ENCODE measurements around the gene PRKCA. TPM values are rescaled to one million over a fixed set of nuclear protein-coding genes. Genes with fewer than 3 reads are reported as not detected.

PRKCA gene
- total and polyA plus RNA-seq, 2 of the 13 experiments (the other 11 are each of a cell fraction or from before 2014, with no cell fraction given): 18.5 to 21.5 TPM

- TF ChIP-seq ZNF333 (CRISPR knock-in tag; IDR thresholded peaks at IDR 0.05; ENCODE audit: borderline replicate concordance): 0 out of 2 replicates have a peak, but pooled peaks have one; percentile 45
- no peak for TF ChIP-seq ZNF780A (CRISPR knock-in tag; IDR thresholded peaks at IDR 0.05)
- TF ChIP-seq MYPOP (CRISPR knock-in tag; IDR thresholded peaks at IDR 0.05): no peak
- peak; percentile 52 for TF ChIP-seq UBTF (CRISPR knock-in tag; IDR thresholded peaks at IDR 0.05)
- TF ChIP-seq ZNF772 (CRISPR knock-in tag; IDR thresholded peaks at IDR 0.05): no peak; the same call in 1 of the 2 replicates
- TF ChIP-seq SALL1 (CRISPR knock-in tag; IDR thresholded peaks at IDR 0.05): peak; percentile 96
- TF ChIP-seq FOXK1 (CRISPR knock-in tag; IDR thresholded peaks at IDR 0.05; ENCODE audit: borderline replicate concordance, low read depth): peak; percentile 61; the same call in 1 of the 2 replicates
- no peak for TF ChIP-seq ZNF253 (CRISPR knock-in tag; IDR thresholded peaks at IDR 0.05; ENCODE audit: borderline replicate concordance)
- no peak for TF ChIP-seq ZNF720 (CRISPR knock-in tag; IDR thresholded peaks at IDR 0.05)
- TF ChIP-seq ZNF563 (CRISPR knock-in tag; IDR thresholded peaks at IDR 0.05): no peak
- no peak for TF ChIP-seq ZNF784 (CRISPR knock-in tag; IDR thresholded peaks at IDR 0.05; ENCODE audit: borderline replicate concordance)
- TF ChIP-seq LCORL (IDR thresholded peaks at IDR 0.05): peak; percentile 33; the same call in 1 of the 2 replicates
- TF ChIP-seq LCORL (CRISPR knock-in tag; IDR thresholded peaks at IDR 0.05): peak; percentile 81
- no peak for TF ChIP-seq CC2D1A (CRISPR knock-in tag; IDR thresholded peaks at IDR 0.05)
- TF ChIP-seq SPEN (CRISPR knock-in tag; IDR thresholded peaks at IDR 0.05; ENCODE audit: low read depth): peak; percentile 68; the same call in 1 of the 2 replicates
- TF ChIP-seq MAFK (conservative IDR thresholded peaks at IDR 0.05 in 1 of 2, IDR thresholded peaks at IDR 0.05 in 1 of 2; ENCODE audit: low read length in 2 of 2): no peak
- TF ChIP-seq FOXO1 (CRISPR knock-in tag; IDR thresholded peaks at IDR 0.05): peak; percentile 69; the same call in 1 of the 2 replicates
- TF ChIP-seq FOXA1 (IDR thresholded peaks at IDR 0.05): no peak
- TF ChIP-seq FOXA1 (CRISPR knock-in tag; IDR thresholded peaks at IDR 0.05): peak; percentile 89
- peak; percentile 84 for TF ChIP-seq KAT8 (CRISPR knock-in tag; IDR thresholded peaks at IDR 0.05)
- TF ChIP-seq ZNF383 (CRISPR knock-in tag; IDR thresholded peaks at IDR 0.05; ENCODE audit: borderline replicate concordance): no peak
- TF ChIP-seq ZNF850 (CRISPR knock-in tag; conservative IDR thresholded peaks at IDR 0.05): no peak
- no peak for TF ChIP-seq RBM39 (IDR thresholded peaks at IDR 0.05; ENCODE audit: low read depth, low read length, poor library complexity, severe bottlenecking)
- no peak for TF ChIP-seq ZNF773 (CRISPR knock-in tag; IDR thresholded peaks at IDR 0.05; ENCODE audit: borderline replicate concordance)
- no peak for TF ChIP-seq CCDC6 (CRISPR knock-in tag; IDR thresholded peaks at IDR 0.05)
- TF ChIP-seq RBFOX2 (IDR thresholded peaks at IDR 0.05; ENCODE audit: low read depth, low read length): no peak
- TF ChIP-seq THYN1 (CRISPR knock-in tag; IDR thresholded peaks at IDR 0.05; ENCODE audit: borderline replicate concordance, low read depth): no peak
These were observed 149.1 kb downstream of the PRKCA start (continued) for GRCh38 chr17:66451188-66452149.

All from HepG2 (cell line).